OCI-LY3 (cell line): Measurements from ENCODE around the gene FICD.

Experiments
- H2AFZ ChIP-seq: fragments of 200-600, 300-600 bp; shearing (Covaris generic); 2 replicates; pipeline ENCODE4 v1.6.0; 2014; ENCODE audit warnings: antibody characterized with exemption, low read depth, low read length
- H3K27ac ChIP-seq: fragments of 200-600, 300-600 bp; sonication (generic); 2 replicates; pipeline ENCODE4 v1.5.1; 2014; ENCODE audit warnings: mild to moderate bottlenecking, low read length, moderate library complexity, mixed read lengths
- H3K27me3 ChIP-seq: fragments of 200-600, 300-600 bp; sonication (generic); 2 replicates; pipeline ENCODE4 v1.6.1; 2014; ENCODE audit warnings: low read depth, low read length, mixed read lengths
- H3K36me3 ChIP-seq: fragments of 200-600, 300-600 bp; sonication (generic); replicated peaks from 2 replicates; pipeline ENCODE3; 2014; ENCODE audit warnings: low read depth, low read length, mixed read lengths
- H3K4me1 ChIP-seq: fragments of 300-600, 200-600 bp; sonication (generic); 2 replicates; pipeline ENCODE4 v1.6.1; 2014; ENCODE audit warnings: low read length, mixed read lengths
- H3K4me2 ChIP-seq: fragments of 200-600, 300-600 bp; sonication (generic); 2 replicates; pipeline ENCODE4 v1.6.1; 2014; ENCODE audit warnings: low read length, mixed read lengths
- H3K4me3 ChIP-seq: fragments of 300-600, 200-600 bp; sonication (generic); 2 replicates; pipeline ENCODE4 v1.5.1; 2014; ENCODE audit warnings: antibody characterized with exemption, mild to moderate bottlenecking, low read length, moderate library complexity
- H3K79me2 ChIP-seq: fragments of 300-600, 200-600 bp; shearing (Covaris generic); 2 replicates; pipeline ENCODE4 v1.6.1; 2014; ENCODE audit warnings: mild to moderate bottlenecking, low read length, mixed read lengths
- H3K9ac ChIP-seq: fragments of 300-600, 200-600 bp; shearing (Covaris generic); 2 replicates; pipeline ENCODE4 v1.6.0; 2014; ENCODE audit warnings: mild to moderate bottlenecking, low read length, moderate library complexity
- H3K9me3 ChIP-seq: fragments of 200-600, 300-600 bp; shearing (Covaris generic); 2 replicates; pipeline ENCODE4 v1.6.1; 2014; ENCODE audit warnings: low read length, mixed read lengths; ENCODE audit not compliant: insufficient read depth
- H4K20me1 ChIP-seq: fragments of 200-600, 300-600 bp; sonication (generic); 2 replicates; pipeline ENCODE4 v1.6.1; 2016; ENCODE audit warnings: low read length, mixed read lengths; ENCODE audit not compliant: insufficient read depth
- EZH2phosphoT487 ChIP-seq: fragments of 200-600 bp; shearing (Covaris generic); IDR thresholded peaks from 2 replicates; pipeline ENCODE4 v1.6.1; 2018; ENCODE audit warnings: antibody characterized with exemption, mixed run types, low read depth
- TF ChIP-seq, protein P1 (sequence below): fragments of 200-600, 300-600 bp; sonication (generic); IDR thresholded peaks from 2 replicates; pipeline ENCODE4 v1.5.1; 2014; ENCODE audit warnings: antibody characterized with exemption, low read length, low read depth

FICD gene

DNA sequence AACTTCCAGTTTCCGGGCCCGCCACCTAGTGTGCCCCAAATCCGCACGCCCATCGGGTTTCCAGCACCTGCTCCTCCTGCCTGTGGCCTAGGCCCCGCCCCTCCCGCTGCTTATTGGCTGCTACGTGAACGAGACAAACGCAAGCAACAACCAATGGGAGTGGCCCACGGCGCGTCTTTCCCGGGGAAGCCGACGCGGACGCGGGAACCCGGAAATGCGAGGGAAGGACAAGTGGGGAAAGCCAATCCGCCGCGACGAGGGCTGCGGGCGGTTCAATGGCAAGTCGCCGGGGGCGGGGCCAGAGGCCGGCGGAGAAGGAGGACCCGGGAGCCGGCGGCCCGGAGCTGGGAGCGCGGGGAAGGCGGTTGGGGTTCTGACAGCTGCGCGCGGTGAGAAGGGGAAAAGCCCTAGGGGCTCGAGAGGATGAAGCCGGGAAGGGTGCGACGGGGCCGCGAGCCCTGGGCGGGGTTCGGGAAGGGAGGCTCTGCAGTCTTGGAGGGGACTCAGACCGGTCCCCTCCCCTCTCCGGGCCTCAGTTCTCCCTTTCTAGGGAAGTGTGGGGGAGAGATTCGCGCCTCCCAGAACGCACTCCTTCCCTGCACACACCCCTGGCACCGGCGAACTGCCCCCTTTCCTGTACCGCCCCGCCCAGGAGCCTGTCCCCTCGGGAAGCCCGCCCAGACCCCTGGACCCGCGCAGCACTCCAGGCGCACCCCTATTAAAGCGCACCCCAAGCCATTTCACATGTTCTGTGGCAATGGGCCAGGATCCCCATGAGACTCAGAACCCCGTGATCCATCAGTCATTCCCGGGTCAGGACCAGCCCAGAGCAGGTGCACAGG is at the start of gene FICD:
Gene FICD, plus strand, starts transcription at position 305 of the 842 bp plus-strand sequence. CDS start 1,696 bp downstream, outside the sequence.
- peak within 1 kb of the TSS; percentile 49 for H3K27ac ChIP-seq
- peak within 1 kb of the TSS; percentile 96 for H3K4me3 ChIP-seq
- TF ChIP-seq, protein P1, sequence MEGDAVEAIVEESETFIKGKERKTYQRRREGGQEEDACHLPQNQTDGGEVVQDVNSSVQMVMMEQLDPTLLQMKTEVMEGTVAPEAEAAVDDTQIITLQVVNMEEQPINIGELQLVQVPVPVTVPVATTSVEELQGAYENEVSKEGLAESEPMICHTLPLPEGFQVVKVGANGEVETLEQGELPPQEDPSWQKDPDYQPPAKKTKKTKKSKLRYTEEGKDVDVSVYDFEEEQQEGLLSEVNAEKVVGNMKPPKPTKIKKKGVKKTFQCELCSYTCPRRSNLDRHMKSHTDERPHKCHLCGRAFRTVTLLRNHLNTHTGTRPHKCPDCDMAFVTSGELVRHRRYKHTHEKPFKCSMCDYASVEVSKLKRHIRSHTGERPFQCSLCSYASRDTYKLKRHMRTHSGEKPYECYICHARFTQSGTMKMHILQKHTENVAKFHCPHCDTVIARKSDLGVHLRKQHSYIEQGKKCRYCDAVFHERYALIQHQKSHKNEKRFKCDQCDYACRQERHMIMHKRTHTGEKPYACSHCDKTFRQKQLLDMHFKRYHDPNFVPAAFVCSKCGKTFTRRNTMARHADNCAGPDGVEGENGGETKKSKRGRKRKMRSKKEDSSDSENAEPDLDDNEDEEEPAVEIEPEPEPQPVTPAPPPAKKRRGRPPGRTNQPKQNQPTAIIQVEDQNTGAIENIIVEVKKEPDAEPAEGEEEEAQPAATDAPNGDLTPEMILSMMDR = no peak
- TF ChIP-seq EZH2phosphoT487 = no peak
- H3K36me3 ChIP-seq = peaks cover 31% of the 10 kb centered on the region
- 0 out of 2 replicates have a peak, but pooled peaks cover 3% of the 10 kb centered on the region for H4K20me1 ChIP-seq
- H3K79me2 ChIP-seq = peaks cover 12% of the 10 kb centered on the region
- no peaks in the 10 kb centered on the region for H3K9me3 ChIP-seq
- peaks cover 36% of the 10 kb centered on the region for H3K4me1 ChIP-seq
- H3K4me2 ChIP-seq = peak within 1 kb of the TSS; percentile 85
- peak within 1 kb of the TSS; percentile 84 for H3K9ac ChIP-seq
- H3K27me3 ChIP-seq = no peaks in the 10 kb centered on the region
- 0 out of 2 replicates have a peak within 1 kb of the TSS, but pooled peaks have one; percentile 63 for H2AFZ ChIP-seq

DNA sequence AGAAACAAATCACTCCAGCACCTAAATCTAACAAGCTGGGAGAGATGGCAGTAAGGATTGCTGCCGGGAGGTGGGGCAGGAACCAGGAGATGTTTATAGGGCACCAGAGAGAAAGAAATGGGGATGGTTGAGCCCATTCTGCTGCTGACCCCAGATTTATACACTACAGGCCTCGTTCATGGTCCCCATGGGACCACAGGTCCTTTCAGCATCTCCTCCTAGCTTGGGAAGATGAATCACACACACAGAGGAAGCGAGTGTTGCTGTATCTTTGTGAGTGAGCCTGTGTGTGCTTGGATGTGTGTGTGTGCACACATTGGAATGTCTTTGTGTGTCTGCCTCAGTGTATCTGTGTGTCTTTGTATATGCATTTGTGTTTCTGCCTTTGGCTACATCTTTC is 49.7 kb upstream of the FICD start:
- Histone ChIP-seq H3K4me1 (no peaks in the 10 kb centered on the region), H3K79me2 (no peaks in the 10 kb centered on the region), H3K27ac (no peak overlapping the region), H3K4me2 (no peak overlapping the region), H4K20me1 (peaks cover 6% of the 10 kb centered on the region; the same call in 1 of the 2 replicates), H2AFZ (no peak overlapping the region), H3K9ac (no peak overlapping the region), H3K27me3 (peaks cover 26% of the 10 kb centered on the region), H3K36me3 (no peaks in the 10 kb centered on the region), H3K4me3 (no peak overlapping the region), H3K9me3 (no peaks in the 10 kb centered on the region)
- TF ChIP-seq, protein P1 = no peak
- no peak for TF ChIP-seq EZH2phosphoT487

DNA sequence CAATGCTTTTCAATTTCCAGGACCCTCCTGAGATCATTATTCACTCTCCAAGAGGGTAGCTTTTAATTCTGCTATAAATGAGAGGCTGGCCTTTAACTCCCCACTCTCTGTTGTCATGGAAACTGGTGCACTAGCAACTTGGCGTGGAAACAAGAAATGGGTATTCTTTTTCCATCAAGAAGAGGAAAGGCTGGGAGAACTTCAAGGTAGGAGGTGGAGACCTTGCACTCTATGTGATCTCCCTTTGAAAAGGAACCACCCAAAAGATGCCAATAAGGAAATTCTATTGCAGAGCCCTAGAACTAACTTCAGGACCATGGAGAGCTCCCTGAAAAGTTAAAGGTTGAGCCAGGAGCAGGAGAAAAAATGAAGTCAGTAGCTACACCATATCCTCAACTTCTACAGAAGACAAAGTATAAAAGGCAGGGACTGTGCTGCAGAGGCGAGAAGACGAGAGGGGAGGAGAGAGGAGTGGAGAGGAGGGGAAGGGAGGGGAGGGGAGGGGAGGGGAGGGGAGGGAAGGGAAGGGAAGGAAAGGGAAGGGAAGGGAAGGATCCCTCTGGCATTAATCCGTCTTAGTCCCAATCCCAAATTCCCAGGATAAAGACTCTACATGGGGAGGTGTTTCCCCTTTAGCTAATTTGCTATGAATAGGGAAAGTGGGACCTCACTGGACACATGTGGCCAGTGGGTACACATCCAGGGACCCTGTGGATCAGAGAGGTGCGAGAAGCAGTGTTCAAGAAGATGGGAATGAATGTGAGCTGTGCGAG is 46.7 kb upstream of the FICD start:
- Histone ChIP-seq H3K27me3 (peaks cover 9% of the 10 kb centered on the region; the same call in 1 of the 2 replicates), H2AFZ (no peak overlapping the region), H3K36me3 (no peaks in the 10 kb centered on the region), H3K27ac (no peak overlapping the region), H3K9ac (no peak overlapping the region), H4K20me1 (peaks cover 13% of the 10 kb centered on the region; the same call in 1 of the 2 replicates), H3K4me1 (no peaks in the 10 kb centered on the region), H3K4me3 (no peak overlapping the region), H3K9me3 (no peaks in the 10 kb centered on the region), H3K79me2 (no peaks in the 10 kb centered on the region), H3K4me2 (no peak overlapping the region)
- TF ChIP-seq EZH2phosphoT487 = no peak
- TF ChIP-seq, protein P1 = no peak
